Lung (tissue), 16 donors: ENCODE measurements around the gene IFI16. TPM values are rescaled to one million over a fixed set of nuclear protein-coding genes. Genes with fewer than 3 reads are reported as not detected.

Experiments
- ATAC-seq: fragments of 200-7000 bp; cut with Tn5 transposase; one replicate; pipeline ENCODE4 v1.9.1; 2020; ENCODE audit warnings: moderate number of reproducible peaks; ENCODE audit not compliant: insufficient read depth, low FRiP score
- DNase-seq, 3 donors: peaks; one replicate each; pipeline ENCODE4 v3.0.0-alpha.2; 2013 to 2017
- H3K27ac ChIP-seq, 2 donors: one replicate each; pipeline ENCODE4 v1.5.1; 2013; ENCODE audit warnings: mild to moderate bottlenecking in 2 of 2, moderate library complexity in 2 of 2, control low read depth in 1 of 2, inconsistent platforms in 1 of 2, low read depth in 1 of 2, low read length in 1 of 2
- H3K27me3 ChIP-seq, 3 donors: one replicate each; pipeline ENCODE4 v1.5.1; 2013; ENCODE audit warnings: low read length in 2 of 3; ENCODE audit not compliant: control insufficient read depth in 3 of 3, insufficient read depth in 3 of 3
- H3K36me3 ChIP-seq, 4 donors: one replicate each; pipeline ENCODE4 v1.5.1; 2013; ENCODE audit warnings: low read length in 4 of 4, mild to moderate bottlenecking in 1 of 4, moderate library complexity in 1 of 4; ENCODE audit not compliant: control insufficient read depth in 4 of 4, insufficient read depth in 4 of 4
- H3K4me1 ChIP-seq, 5 donors: one replicate each; pipeline ENCODE4 v1.5.1; 2013; ENCODE audit warnings: low read length in 5 of 5, mild to moderate bottlenecking in 2 of 5, moderate library complexity in 1 of 5; ENCODE audit not compliant: control insufficient read depth in 5 of 5, insufficient read depth in 5 of 5
- H3K4me3 ChIP-seq: one replicate; pipeline ENCODE4 v1.5.1; 2013; ENCODE audit warnings: mild to moderate bottlenecking, control low read depth, moderate library complexity
- H3K9ac ChIP-seq, 2 donors: one replicate each; pipeline ENCODE4 v1.5.1; 2013; ENCODE audit warnings: low read length in 2 of 2, control low read depth in 1 of 2; ENCODE audit not compliant: insufficient read depth in 1 of 2
- H3K9me3 ChIP-seq, 4 donors: one replicate each; pipeline ENCODE4 v1.5.1; 2013; ENCODE audit warnings: low read length in 3 of 4, mild to moderate bottlenecking in 1 of 4, moderate library complexity in 1 of 4; ENCODE audit not compliant: control insufficient read depth in 4 of 4, insufficient read depth in 3 of 4
- CTCF ChIP-seq: IDR thresholded peaks from 2 replicates; pipeline ENCODE4 v1.5.1; 2012; ENCODE audit warnings: mild to moderate bottlenecking; ENCODE audit errors: control extremely low read depth, extremely low read depth
- WGBS, 2 donors: extraction: QIAGEN DNeasy Blood & Tissue Kit; methylation state at CpG; one replicate each; pipeline ENCODE4 v1.1.7; 2013; 5-methylcytosine and 5-hydroxymethylcytosine counted together
- long read RNA-seq, 5 donors: transcript quantifications; one replicate each; lab custom pipeline, GENCODE V29; 2026
- polyA plus RNA-seq, 2 donors: library from polyadenylated mRNA; stranded (reverse); fragments of 200-250 nt; gene quantifications; one replicate each; pipeline ENCODE4 v1.2.1, GENCODE V29; 2013
- total RNA-seq, 2 donors: library from RNA; depleted of rRNA in 1 of 2; stranded (reverse); fragments of >200 nt in 1 of 2; gene quantifications; one replicate each; pipeline ENCODE4 v1.2.1, GENCODE V29; 2014 to 2021
- donor health status: control.
- donor health status: control.
- donor health status: Bipolar disorder and iron deficiency.
- donor health status: healthy.
- donor health status: DM: yes; HTN: yes; CAD: no.

Gene IFI16
- 10 to 100 TPM; 60.7 to 86.3 TPM for total RNA-seq
- polyA plus RNA-seq = 100 to 1,000 TPM in 1 of 2 donors, 10 to 100 TPM in 1; 76.4 to 124 TPM
- long read RNA-seq, donor 1, partial matches to known transcripts = 14 of 21 reads
- long read RNA-seq, donor 1, other reads (novel, unspliced or antisense) = 0 of 21 reads
- long read RNA-seq, donor 2 = 0 reads
- long read RNA-seq, donor 3, partial matches to known transcripts = 5 of 7 reads
- long read RNA-seq, donor 3, other reads (novel, unspliced or antisense) = 0 of 7 reads
- long read RNA-seq, donor 4, partial matches to known transcripts = 12 of 13 reads
- long read RNA-seq, donor 4, other reads (novel, unspliced or antisense) = 0 of 13 reads
- long read RNA-seq, donor 5, partial matches to known transcripts = 18 of 22 reads
- long read RNA-seq, donor 5, other reads (novel, unspliced or antisense) = 0 of 22 reads

- H3K27ac ChIP-seq = peak within 1 kb of the TSS; percentile 90 to 91
- peaks cover 0 to 5% (median under 1%) of the 10 kb centered on the region in 4 donors for H3K36me3 ChIP-seq
- ATAC-seq = peak; percentile 90
- TF ChIP-seq CTCF = no peak
- H3K27me3 ChIP-seq = peaks cover 0 to 4% (median 3%) of the 10 kb centered on the region in 3 donors
- H3K4me1 ChIP-seq = peaks cover 0 to 21% (median 8%) of the 10 kb centered on the region in 5 donors
- DNase-seq = peak; percentile 74 to 96 (median 94)
- H3K9ac ChIP-seq = peak within 1 kb of the TSS; percentile 60 to 84
- WGBS, 2 donors = 3 to 8% methylated on average over 5 of the region's 5 CpGs
- H3K4me3 ChIP-seq = peak within 1 kb of the TSS; percentile 39
- no peaks in the 10 kb centered on the region for H3K9me3 ChIP-seq
Observed at GRCh38 chr1:159009704-159010361, at the start of gene IFI16. Gene IFI16 (plus strand): TSS chr1:159009907. CDS start chr1:159014681, 4,774 bp downstream.

GRCh38 chr1:158961178-158961577, 48.5 kb upstream of the IFI16 start:
- H3K27me3 ChIP-seq = no peaks in the 10 kb centered on the region
- no peak overlapping the region for H3K27ac ChIP-seq
- ATAC-seq = no peak
- no peaks in the 10 kb centered on the region for H3K4me1 ChIP-seq
- no peak for DNase-seq
- no peaks in the 10 kb centered on the region for H3K36me3 ChIP-seq
- TF ChIP-seq CTCF = no peak
- 95 to 100% methylated on average over 1 of the region's 1 CpG for WGBS, 2 donors
- H3K4me3 ChIP-seq = no peak overlapping the region
- H3K9me3 ChIP-seq = peaks cover 0 to 6% (median 0%) of the 10 kb centered on the region in 4 donors
- no peak overlapping the region for H3K9ac ChIP-seq

- DNase-seq (no peak), ATAC-seq (no peak)
- 57 to 63% methylated on average over 5 of the region's 5 CpGs for WGBS, 2 donors
- H3K9me3 ChIP-seq = peaks cover 0 to 6% (median 0%) of the 10 kb centered on the region in 4 donors
- H3K4me3 ChIP-seq = no peak overlapping the region
- TF ChIP-seq CTCF = no peak
- H3K27ac ChIP-seq = no peak overlapping the region
- H3K9ac ChIP-seq = no peak overlapping the region
- no peaks in the 10 kb centered on the region for H3K27me3 ChIP-seq
- H3K4me1 ChIP-seq = no peaks in the 10 kb centered on the region
- H3K36me3 ChIP-seq = no peaks in the 10 kb centered on the region
Observed at GRCh38 chr1:158962983-158963382, 46.7 kb upstream of the IFI16 start.
